NCI-H82 treated with DMSO at 0.1 percent for 48 hours (cell line): Measurements from ENCODE around the gene EARS2.
"Not testable (repeated sequence)": the region's sequence is repeated elsewhere in the genome, so short reads cannot be mapped to it uniquely, and the experiment has no call there.

Experiments
- DNase-seq: peaks from one replicate; lab custom pipeline; 2025; ENCODE audit not compliant: unreplicated experiment; lab: John Stamatoyannopoulos, UW

The EARS2 gene

GRCh38 chr16:23528644-23529310 lies 28.4 kb downstream of the EARS2 start:
- DNase-seq, result no peak

- no peak for DNase-seq
Observed at GRCh38 chr16:23527961-23528643, 29.0 kb downstream of the EARS2 start.

DNA sequence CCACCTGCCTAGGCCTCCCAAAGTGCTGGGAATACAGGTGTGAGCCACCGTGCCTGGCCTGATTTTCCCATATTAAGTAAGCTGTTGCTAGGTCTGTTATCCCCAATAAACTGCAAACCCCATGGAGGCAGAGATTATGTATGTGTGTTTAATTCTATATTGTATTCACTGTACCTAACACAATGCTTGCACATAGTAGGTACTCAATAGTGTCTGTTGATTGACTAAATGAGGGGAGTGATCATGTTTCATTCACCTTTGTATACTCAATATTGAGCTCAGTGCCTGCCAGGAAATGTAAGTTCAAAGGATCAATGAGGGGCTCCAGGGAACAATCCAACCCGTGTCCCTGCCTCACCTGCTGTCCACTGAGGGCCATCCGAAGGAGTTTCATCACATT lies 32.3 kb downstream of the EARS2 start:
- no peak for DNase-seq

DNA sequence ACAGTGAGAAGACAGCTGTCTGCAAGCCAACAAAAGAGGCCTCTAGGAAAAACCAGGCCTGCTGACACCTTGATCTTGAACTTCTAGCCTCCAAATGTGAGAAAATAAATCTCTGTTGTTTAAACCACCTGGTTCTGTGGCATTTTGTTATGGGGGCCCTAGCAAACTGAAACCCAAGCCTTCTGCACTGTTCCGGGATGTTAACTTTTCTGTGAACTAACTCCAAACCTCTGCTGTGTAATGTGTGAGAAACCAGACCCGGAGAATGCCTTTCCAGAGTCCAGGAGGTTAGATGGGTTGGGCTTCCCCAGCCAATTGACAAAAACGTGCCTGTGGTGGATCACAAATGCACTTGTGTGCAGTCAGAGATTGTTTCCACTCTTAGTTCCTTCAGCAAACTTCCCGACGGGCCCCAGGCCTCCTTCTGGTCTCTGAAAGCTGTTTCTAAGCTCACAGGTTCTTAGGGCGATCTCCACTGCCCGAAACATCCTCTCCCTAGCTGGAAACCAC lies 33.2 kb downstream of the EARS2 start:
- no peak for DNase-seq

DNA sequence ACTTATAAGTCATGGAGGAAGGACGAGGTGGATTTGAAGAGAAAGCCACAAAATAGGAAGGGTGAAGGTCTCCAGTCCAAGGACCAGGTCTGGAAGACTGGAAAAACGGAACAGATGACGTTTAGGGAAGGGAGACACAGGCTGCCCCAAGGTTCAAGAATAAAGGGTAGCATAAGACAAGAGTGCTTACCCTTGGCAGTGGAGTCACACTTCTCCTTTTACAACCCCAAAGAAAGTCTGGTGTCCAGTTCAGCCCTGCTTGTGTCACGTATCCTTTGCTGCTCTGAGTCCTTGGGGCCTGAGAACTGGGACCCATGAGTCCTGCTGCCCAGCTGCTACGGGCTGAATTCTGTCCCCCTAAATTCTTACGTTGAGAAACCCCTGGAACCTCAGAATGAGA lies 33.8 kb downstream of the EARS2 start:
- no peak for DNase-seq

GRCh38 chr16:23521965-23522364 lies 35.2 kb downstream of the EARS2 start:
- DNase-seq, result no peak

GRCh38 chr16:23521037-23521743 lies 36.0 kb downstream of the EARS2 start:
- no peak for DNase-seq

DNA sequence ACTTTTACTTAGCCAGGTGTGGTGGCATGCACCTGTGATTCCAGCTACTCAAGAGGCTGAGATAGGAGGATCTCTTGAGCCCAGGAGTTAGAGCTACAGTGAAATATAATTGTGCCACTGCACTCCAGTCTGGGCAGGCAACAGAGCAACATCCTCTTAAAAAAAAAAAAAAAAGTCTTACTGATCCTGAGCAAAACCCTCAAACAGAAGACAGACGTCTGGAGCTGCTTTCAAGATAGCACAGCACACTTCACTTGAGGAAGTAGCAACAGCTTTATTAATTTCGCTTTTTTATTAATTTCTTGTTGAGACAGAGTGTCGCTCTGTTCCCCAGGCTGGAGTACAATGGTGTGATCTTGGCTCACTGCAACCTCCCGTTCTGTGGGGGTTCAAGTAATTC lies 36.6 kb downstream of the EARS2 start:
- no peak for DNase-seq

DNA sequence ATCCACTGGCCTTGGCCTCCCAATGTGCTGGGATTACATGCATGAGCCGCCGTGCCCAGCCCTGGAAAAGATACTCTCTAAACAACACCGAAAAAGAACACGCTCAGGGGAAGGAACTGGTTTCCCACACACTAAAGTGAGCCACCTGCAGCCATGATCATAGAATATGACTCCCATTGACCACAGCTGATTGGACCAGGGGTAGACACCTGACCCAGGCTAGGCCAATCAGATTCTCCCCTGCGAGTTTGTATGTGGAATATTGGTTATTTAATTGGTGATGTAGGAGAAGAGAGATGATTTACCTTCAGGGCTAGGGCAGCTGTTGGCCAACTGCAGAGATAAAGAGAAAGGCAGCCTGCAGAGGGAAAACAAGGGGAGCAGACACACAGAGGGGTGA lies 37.9 kb downstream of the EARS2 start:
- no peak for DNase-seq

- DNase-seq, result no peak
Observed at GRCh38 chr16:23518435-23518891, 38.7 kb downstream of the EARS2 start.

GRCh38 chr16:23516366-23517137 lies 40.6 kb downstream of the EARS2 start:
- no peak for DNase-seq

DNA sequence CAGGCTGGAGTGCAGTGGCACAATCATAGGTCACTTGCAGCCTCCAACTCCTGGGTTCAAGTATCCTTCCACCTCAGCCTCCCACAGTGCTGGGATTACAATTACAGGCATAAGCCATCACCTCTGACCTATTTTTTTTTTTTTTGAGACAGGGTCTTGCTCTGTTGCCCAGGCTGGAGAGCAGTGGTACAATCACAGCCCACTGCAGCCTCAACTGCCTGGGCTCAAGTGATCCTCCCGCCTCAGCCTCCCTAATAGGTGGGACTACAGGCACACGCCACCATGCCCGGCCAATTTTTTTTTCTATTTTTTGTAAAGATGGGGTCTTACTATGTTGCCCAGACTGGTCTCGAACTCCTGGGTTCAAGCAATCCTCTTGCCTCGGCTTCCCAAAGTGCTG lies 41.3 kb downstream of the EARS2 start:
- no peak for DNase-seq

DNA sequence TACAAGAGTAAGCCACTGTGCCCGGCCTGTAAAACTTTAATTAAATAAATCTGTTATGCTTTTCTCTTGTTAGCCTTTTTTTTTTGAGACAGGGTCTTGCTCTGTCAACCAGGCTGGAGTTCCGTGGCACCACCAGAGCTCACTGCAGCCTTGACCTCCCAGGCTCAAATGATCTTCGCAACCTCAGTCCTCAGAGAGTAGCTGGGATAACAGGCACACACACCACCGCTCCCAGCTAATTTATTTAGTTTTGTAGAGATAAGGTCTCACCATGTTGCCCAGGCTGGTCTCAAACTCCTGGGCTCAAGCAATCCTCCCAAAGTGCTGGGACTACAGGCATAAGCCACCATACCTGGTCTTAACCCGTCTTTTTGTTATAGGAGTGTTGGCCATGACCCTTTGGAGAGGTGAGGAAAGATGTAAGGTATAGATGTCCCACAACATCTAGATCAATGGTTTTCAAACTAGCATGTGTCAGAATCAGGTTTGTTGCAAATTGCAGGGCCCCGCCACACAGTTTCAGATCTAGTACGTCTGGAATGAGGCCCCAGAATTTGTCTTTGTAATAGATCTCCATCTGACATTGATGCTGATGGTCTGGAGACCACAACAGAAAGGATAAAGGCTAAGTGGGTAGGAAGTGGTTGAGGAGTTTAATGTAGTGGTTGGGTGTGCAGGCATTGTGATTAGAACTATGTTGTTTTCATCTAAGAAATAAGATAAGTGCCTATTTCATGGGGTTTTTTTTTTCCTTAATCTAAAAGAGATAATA lies 42.6 kb downstream of the EARS2 start:
- DNase-seq, result no peak

DNA sequence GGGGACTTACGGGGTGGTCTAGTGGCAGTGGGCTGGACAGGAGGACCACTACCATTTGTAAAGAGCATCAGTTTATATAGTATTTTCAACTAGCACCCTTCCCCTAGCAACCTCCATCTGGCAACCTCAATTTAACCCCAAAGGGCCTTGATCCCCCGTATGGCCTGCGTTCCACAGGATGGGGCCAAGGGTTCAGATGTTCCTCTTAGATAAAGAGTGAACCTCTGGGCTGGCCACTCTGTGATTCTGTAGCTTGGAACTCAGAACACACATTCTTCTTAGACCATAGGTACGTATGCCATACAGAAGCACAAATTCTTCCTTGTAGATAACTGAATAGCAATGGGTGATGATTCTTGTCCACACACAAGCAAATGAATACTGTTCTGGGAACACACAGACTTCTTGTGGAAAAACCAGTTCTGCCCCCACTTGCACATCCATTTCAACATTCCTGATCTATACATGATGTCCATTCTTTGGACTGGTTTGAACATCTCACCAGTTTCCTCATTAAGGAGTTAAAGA lies 44.9 kb downstream of the EARS2 start:
- DNase-seq, result no peak

DNA sequence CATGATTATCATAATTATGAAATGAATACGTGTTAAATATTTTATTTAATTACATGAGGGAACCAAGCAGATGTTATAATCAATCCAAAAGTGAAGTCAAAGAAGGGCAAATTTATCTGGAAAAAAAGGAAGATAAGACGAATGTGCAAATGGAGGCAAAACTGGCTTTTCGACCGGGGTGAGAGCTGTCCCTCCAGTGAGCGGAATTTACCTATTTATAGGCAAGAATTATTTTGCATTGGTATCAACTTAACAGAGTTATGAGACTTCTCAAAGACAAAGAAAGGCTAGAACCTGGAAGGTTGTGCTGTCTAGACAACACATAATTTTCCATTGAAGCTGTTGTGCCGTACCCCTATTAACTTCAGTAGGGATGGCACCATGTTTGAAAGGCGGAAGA lies 45.4 kb downstream of the EARS2 start:
- DNase-seq, result no peak

GRCh38 chr16:23510915-23511270 lies 46.3 kb downstream of the EARS2 start:
- DNase-seq, result not testable (repeated sequence)

- peak; percentile 67 for DNase-seq
Observed at GRCh38 chr16:23510164-23510914, 46.8 kb downstream of the EARS2 start, which contains the start of gene GGA2. GGA2 (minus strand) TSS chr16:23510494; CDS start chr16:23510411, 83 bp downstream.

GRCh38 chr16:23509782-23510163 lies 47.4 kb downstream of the EARS2 start:
- peak; percentile 86 for DNase-seq

DNA sequence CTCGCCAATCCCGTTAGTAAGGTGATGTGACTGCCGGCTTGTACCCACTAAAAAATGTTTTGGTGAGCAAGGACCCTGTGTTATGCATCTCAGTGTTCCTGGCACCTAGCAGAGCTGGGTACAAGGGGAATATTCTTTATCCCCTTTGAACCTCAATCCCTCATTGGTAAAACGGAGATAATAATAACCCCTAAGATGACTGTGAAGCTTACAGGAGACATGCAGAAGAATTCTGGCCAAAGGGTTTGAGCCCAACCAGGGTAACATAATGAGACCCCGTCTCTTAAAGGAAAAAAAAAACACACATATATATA lies 47.8 kb downstream of the EARS2 start:
- no peak for DNase-seq
